HG03280 (cell line): ENCODE measurements around the gene ZNF84.

Source experiments
- ATAC-seq: cut with Tn5 transposase; IDR thresholded peaks from one replicate; pipeline ENCODE4 v1.9.1; 2021; ENCODE audit warnings: mild to moderate bottlenecking, moderate library complexity; ENCODE audit not compliant: unreplicated experiment

The ZNF84 gene

DNA sequence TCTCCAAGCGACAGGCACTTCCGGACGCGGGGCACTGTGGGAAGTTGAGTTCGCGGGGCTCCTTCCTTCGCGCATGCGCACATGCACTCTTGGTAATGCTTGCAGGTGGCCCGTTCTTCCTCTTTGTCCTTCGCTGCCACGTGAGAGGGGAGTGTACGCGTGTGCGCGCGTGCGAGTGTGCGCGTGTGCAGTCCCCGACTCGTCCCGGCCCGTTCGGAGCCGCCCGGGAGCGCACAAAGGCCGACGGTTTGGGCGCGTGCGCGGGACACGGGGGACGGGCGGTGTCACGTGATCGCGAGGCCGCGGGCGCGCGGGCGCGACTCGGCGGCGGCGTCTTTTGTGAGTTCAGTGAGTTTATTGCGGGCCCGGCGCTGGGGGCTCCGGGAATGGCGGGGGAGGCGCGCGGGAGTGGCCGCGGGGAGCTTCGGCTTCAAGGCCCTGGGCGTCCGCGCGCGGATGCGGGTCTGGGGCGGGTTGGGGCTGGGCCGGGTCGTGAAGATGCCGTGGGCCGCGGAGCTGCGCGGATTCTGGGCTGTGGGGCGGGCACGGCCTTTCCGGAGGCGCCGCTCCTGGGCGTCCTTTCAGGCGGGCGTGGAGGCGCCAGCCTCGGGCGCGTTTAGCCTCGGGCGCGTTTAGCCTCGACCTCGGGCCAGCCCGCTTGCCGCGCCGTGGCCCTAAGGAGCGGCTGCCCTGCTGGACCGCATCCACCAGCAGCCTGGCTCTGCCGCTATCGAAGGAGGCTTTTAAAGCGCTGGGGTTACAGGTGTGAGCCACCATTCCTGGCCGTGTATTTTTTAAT lies at the start of gene ZNF84:
ZNF84 (plus strand) TSS at position 303 of the 799 bp plus-strand sequence. CDS start 3,959 bp downstream, outside the sequence.
- peak; percentile 96 for ATAC-seq

GRCh38 chr12:132998741-132999140 lies 38.6 kb upstream of the ZNF84 start:
- no peak for ATAC-seq

GRCh38 chr12:133010657-133011297 lies 26.5 kb upstream of the ZNF84 start:
- no peak for ATAC-seq

DNA sequence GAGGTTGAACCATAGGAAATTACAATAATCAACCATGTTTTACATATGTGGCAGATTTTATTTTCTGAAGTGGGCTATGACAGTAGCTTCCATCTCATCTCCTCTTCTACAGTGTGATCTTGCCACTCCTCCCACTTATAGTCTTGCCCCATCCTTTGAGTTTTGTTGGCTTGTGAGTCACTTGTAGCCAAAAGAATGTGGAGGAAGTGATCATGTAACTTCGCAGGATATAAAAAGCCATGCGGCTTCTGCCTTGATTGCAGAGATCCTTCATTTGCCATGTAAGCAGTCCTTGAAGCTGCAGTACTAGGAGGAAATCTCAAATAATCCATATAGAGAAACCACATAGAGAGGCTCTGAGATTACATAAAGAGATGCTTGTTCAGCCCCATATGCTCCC lies 13.7 kb upstream of the ZNF84 start:
- ATAC-seq: no peak

GRCh38 chr12:133026996-133027395 lies 10.3 kb upstream of the ZNF84 start:
- ATAC-seq: no peak

DNA sequence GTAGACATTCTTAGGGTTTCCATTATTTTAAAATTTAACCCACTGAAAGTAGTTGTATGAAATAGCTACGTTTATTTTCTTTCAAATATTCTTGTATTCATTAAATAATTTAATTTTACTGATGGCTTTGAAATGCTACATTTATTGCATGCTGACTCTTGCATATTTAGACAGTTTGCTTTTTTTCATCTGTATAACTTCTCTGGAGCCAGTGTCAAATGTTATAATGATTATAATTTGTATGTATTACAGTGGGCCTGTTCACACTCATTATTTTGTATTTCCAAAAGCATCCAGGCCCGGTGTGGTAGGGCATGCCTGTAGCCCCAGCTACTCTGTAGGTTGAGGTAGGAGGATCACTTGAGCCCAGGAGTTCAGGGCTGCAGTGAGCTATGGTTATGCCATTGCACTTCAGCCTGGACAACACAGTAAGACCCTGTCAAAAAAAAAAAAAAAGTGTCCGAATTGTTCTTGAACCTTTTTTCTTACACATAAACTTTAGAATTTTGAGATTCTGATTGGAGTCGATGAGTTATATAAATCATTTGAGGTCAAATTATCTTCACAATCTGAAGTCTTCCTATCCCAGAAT lies 905 bp downstream of the ZNF84 start:
- no peak for ATAC-seq

- no peak for ATAC-seq
Measured at GRCh38 chr12:133046698-133047097, 9.4 kb downstream of the ZNF84 start.

DNA sequence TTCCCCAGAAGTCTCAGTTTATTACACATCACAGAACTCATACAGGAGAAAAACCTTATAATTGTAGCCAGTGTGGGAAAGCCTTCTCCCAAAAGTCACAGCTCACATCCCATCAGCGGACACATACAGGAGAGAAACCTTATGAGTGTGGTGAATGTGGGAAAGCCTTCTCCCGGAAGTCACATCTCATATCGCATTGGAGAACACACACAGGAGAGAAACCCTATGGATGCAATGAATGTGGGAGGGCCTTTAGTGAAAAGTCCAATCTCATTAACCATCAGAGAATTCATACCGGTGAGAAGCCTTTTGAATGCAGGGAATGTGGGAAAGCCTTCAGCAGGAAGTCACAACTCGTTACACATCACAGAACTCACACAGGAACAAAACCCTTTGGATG lies 20.1 kb downstream of the ZNF84 start:
- ATAC-seq: no peak

GRCh38 chr12:133058203-133059113 lies 21.1 kb downstream of the ZNF84 start:
- ATAC-seq: no peak

DNA sequence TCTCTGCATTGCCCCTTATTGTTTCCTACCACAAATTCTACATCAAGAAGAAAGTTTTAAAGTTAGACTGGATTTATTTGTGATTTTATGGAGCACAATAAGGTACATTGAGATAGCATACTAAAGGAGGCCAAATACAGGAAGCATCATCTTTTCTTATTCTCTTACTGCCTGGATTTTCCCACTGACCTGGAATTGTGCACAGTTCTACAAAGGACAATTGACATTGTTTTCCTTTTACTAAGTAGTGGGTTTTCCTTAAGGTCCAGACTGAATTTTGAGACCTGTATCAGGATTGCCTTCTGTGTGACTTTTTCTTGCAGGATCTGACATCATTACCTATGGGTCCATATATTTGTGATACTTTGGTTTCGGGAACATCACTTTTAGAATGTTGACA lies 24.6 kb downstream of the ZNF84 start:
- ATAC-seq: no peak

DNA sequence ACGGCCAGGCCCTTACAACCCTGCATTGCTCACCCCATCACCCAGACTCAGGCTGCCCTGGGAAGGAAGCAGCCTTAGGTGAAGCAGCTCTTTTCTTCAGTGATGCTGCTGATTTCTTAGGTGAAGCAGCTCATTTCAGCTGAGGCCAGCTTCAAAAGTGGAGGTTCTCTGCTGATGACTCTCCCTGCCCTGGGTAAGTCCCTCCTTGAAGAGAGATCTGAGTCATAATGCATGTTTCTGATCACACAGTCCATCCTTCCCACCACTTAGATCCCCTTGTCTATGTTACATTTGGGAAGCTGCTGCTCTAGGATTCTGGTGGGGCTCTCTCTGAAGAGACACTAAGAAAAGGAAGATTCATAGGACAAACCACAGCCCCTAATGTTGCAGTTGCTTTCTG lies 26.2 kb downstream of the ZNF84 start:
- ATAC-seq: no peak

DNA sequence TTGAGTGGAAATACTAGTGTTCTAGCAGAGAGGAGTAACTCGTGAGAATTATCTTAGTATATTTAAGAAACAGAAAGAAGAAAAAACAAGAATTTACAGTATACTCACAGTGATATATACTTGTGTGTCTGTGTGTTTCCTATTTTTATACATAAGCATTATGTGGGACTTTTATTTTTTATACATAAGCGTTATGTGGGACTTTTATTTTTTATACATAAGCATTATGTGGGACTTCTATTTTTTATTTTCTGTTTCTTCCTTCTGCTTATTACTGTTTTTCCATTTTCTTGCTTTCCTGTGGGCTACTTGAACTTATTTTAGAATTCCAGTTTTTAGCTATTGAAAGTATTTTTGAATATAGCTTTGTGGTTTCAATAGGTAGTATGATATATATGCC lies 36.5 kb downstream of the ZNF84 start:
- no peak for ATAC-seq

GRCh38 chr12:133080026-133080367 lies 42.7 kb downstream of the ZNF84 start:
- peak; percentile 81 for ATAC-seq

GRCh38 chr12:133080368-133081158 lies 43.3 kb downstream of the ZNF84 start, which contains the start of gene ZNF140:
ZNF140 (plus strand) TSS chr12:133080923; CDS start chr12:133081321, 398 bp downstream.
- peak; percentile 72 for ATAC-seq

GRCh38 chr12:133081159-133081780 lies 44.0 kb downstream of the ZNF84 start:
- ATAC-seq: no peak

- no peak for ATAC-seq
Measured at GRCh38 chr12:133083345-133083744, 46.0 kb downstream of the ZNF84 start.

DNA sequence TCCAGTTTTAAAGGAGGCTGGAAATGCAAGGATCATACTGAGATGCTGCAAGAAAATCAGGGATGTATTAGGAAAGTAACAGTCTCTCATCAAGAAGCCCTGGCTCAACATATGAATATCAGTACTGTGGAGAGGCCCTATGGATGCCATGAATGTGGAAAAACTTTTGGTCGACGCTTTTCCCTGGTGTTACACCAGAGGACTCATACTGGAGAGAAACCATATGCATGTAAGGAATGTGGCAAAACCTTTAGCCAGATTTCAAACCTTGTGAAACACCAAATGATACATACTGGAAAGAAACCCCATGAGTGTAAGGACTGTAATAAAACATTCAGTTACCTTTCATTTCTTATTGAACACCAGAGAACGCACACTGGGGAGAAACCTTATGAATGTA lies 68.3 kb downstream of the ZNF84 start:
- ATAC-seq: no peak

DNA sequence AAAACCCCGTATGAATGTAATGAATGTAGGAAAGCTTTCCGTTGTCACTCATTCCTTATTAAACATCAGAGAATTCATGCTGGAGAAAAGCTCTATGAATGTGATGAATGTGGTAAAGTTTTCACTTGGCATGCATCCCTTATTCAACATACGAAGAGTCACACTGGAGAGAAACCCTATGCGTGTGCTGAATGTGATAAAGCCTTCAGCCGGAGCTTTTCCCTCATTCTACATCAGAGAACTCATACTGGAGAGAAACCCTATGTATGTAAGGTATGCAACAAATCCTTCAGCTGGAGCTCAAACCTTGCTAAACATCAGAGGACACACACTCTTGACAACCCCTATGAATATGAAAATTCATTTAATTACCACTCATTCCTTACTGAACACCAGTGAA lies 68.9 kb downstream of the ZNF84 start:
- ATAC-seq: no peak

DNA sequence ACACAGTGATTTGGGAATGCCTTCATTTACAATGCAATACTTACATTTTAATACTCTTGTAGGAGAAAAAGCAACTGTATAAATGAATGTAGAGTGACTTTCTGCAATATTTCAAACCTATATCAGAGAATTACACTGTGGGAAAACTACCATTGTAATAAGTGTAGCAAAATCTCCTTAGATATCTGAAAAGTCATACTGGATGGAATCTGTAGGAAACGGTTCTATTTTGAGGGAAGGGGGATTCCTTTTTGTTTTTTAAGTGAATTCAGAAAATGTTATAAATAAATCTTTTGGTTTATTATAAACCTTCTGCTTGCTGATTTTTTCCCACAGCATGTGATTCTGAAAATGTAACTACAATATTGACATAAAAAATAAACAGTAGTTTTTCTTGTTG lies 69.8 kb downstream of the ZNF84 start:
- no peak for ATAC-seq

- ATAC-seq: no peak
Measured at GRCh38 chr12:133108150-133108549, 70.8 kb downstream of the ZNF84 start.
